WTC11 (cell line): ENCODE results near the gene EXOSC1. TPM values are rescaled to one million over a fixed set of nuclear protein-coding genes. Genes with fewer than 3 reads are reported as not detected.
A peak's percentile ranks its signal among the peaks of the same experiment; 100 is the strongest.

Experiments
- ATAC-seq: fragments of 200-7000 bp; cut with Tn5 transposase; 2 replicates; pipeline ENCODE4 v1.10.0; 2021; ENCODE audit warnings: mild to moderate bottlenecking, moderate library complexity
- CTCF ChIA-PET: fragments of 300-600 bp; sonication (Branson Sonifier 250); formaldehyde crosslinking; loops from one replicate; lab custom pipeline; 2021; ENCODE audit warnings: antibody characterized with exemption; lab: Charles Lee
- POLR2A ChIA-PET: fragments of 350-600 bp; sonication (Branson Sonifier 250); formaldehyde crosslinking; loops from one replicate; lab custom pipeline; 2021; ENCODE audit warnings: antibody characterized with exemption; lab: Charles Lee
- DNase-seq: peaks from one replicate; pipeline ENCODE4 v3.0.0; 2021; ENCODE audit warnings: low spot score
- H3K27ac Mint-ChIP-seq: 2 replicates; pipeline ENCODE4 v1.8.0; 2021; ENCODE audit warnings: mixed read lengths
- H3K27me3 Mint-ChIP-seq: 2 replicates; pipeline ENCODE4 v1.8.0; 2021; ENCODE audit warnings: low read depth, mild to moderate bottlenecking, moderate library complexity, mixed read lengths
- H3K36me3 Mint-ChIP-seq: 2 replicates; pipeline ENCODE4 v1.8.0; 2021; ENCODE audit warnings: mixed read lengths
- H3K4me1 Mint-ChIP-seq: 2 replicates; pipeline ENCODE4 v1.8.0; 2022; ENCODE audit warnings: mixed read lengths
- H3K4me3 Mint-ChIP-seq: 2 replicates; pipeline ENCODE4 v1.8.0; 2021; ENCODE audit warnings: mild to moderate bottlenecking, moderate library complexity, mixed read lengths
- H3K9me3 Mint-ChIP-seq: 2 replicates; pipeline ENCODE4 v1.8.0; 2021; ENCODE audit warnings: mixed read lengths
- ATF1 ChIP-seq: sonication (generic); formaldehyde crosslinking; IDR thresholded peaks from 2 replicates; pipeline ENCODE4 v1.8.1; 2023; ENCODE audit warnings: mild to moderate bottlenecking, moderate library complexity, missing genetic modification reagents
- ESRRA ChIP-seq: sonication (generic); formaldehyde crosslinking; IDR thresholded peaks from 2 replicates; pipeline ENCODE4 v1.8.1; 2022; ENCODE audit warnings: mild to moderate bottlenecking, missing genetic modification reagents, borderline replicate concordance
- ETV6 ChIP-seq: sonication (generic); formaldehyde crosslinking; IDR thresholded peaks from 2 replicates; pipeline ENCODE4 v1.8.1; 2022; ENCODE audit warnings: mild to moderate bottlenecking, missing genetic modification reagents
- FOXK1 ChIP-seq: sonication (generic); formaldehyde crosslinking; IDR thresholded peaks from 2 replicates; pipeline ENCODE4 v1.8.0; 2022; ENCODE audit warnings: mild to moderate bottlenecking, moderate library complexity, missing genetic modification reagents
- HMGA2 ChIP-seq: fragments of 250-450 bp; sonication (Bioruptor Pico); IDR thresholded peaks from 2 replicates; pipeline ENCODE4 v1.4.0; 2021; ENCODE audit warnings: mild to moderate bottlenecking, moderate library complexity
- NR2C2 ChIP-seq: sonication (generic); formaldehyde crosslinking; IDR thresholded peaks from 2 replicates; pipeline ENCODE4 v1.8.0; 2022; ENCODE audit warnings: mild to moderate bottlenecking, missing genetic modification reagents
- OVOL2 ChIP-seq: fragments of 250-450 bp; sonication (Bioruptor Pico); IDR thresholded peaks from 2 replicates; pipeline ENCODE4 v1.9.0; 2021; ENCODE audit warnings: mild to moderate bottlenecking, borderline replicate concordance
- SOX15 ChIP-seq: fragments of 250-450 bp; sonication (Bioruptor Pico); IDR thresholded peaks from 2 replicates; pipeline ENCODE4 v1.9.0; 2021; ENCODE audit warnings: mild to moderate bottlenecking
- TEAD1 ChIP-seq: sonication (generic); formaldehyde crosslinking; IDR thresholded peaks from 2 replicates; pipeline ENCODE4 v1.8.0; 2022; ENCODE audit warnings: mild to moderate bottlenecking, missing genetic modification reagents
- ZBTB21 ChIP-seq: sonication (generic); formaldehyde crosslinking; IDR thresholded peaks from 2 replicates; pipeline ENCODE4 v1.8.1; 2023; ENCODE audit warnings: mild to moderate bottlenecking, missing genetic modification reagents, borderline replicate concordance
- ZNF219 ChIP-seq: sonication (generic); formaldehyde crosslinking; IDR thresholded peaks from 2 replicates; pipeline ENCODE4 v1.8.0; 2023; ENCODE audit warnings: missing genetic modification reagents, mild to moderate bottlenecking, borderline replicate concordance
- total RNA-seq: library from RNA; stranded (reverse); gene quantifications from 3 replicates; pipeline ENCODE4 v1.2.3, GENCODE V29; 2021
- TF ChIP-seq, protein P1 (sequence below): sonication (generic); formaldehyde crosslinking; IDR thresholded peaks from 2 replicates; pipeline ENCODE4 v1.8.1; 2023; ENCODE audit warnings: mild to moderate bottlenecking, missing genetic modification reagents, moderate library complexity
- TF ChIP-seq, protein P2 (sequence below): fragments of 250-450 bp; sonication (Bioruptor Pico); IDR thresholded peaks from 2 replicates; pipeline ENCODE4 v1.9.0; 2021; ENCODE audit warnings: mild to moderate bottlenecking
- TF ChIP-seq, protein P3 (sequence below): fragments of 250-450 bp; sonication (Bioruptor Pico); conservative IDR thresholded peaks from 2 replicates; pipeline ENCODE4 v1.9.0; 2021; ENCODE audit warnings: mild to moderate bottlenecking
- TF ChIP-seq, protein P4 (sequence below): sonication (generic); formaldehyde crosslinking; IDR thresholded peaks from 2 replicates; pipeline ENCODE4 v1.8.1; 2023; ENCODE audit warnings: mild to moderate bottlenecking, missing genetic modification reagents
- TF ChIP-seq, protein P5 (sequence below): sonication (generic); formaldehyde crosslinking; IDR thresholded peaks from 2 replicates; pipeline ENCODE4 v1.8.0; 2022; ENCODE audit warnings: mild to moderate bottlenecking, missing genetic modification reagents

The EXOSC1 gene
- total RNA-seq, 1 experiment from 2014 or later = 53.7 TPM

DNA sequence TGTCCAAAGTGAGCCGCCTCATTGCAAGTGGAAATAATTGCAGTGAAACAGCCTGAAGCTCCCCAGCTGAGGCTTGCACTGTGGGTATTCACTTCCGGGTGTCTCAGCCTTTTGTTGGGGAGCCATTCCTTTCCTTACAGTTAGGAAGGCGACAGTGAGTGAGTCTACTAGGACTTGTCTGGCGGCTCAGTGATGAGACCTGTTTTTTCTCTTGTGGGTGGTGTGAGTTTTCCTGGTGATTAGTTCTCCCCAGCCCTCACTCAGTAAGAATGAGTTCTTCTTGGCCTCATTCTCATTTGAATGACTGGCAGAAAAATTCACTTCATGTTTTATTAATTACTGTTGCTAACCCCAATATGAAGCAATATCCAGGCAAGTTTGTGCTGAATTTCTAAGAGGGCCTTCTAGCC is 17.2 kb downstream of the EXOSC1 start:
- peaks cover 57% of the 10 kb centered on the region for H3K36me3 Mint-ChIP-seq
- TF ChIP-seq, protein P1, sequence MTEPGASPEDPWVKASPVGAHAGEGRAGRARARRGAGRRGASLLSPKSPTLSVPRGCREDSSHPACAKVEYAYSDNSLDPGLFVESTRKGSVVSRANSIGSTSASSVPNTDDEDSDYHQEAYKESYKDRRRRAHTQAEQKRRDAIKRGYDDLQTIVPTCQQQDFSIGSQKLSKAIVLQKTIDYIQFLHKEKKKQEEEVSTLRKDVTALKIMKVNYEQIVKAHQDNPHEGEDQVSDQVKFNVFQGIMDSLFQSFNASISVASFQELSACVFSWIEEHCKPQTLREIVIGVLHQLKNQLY (CRISPR knock-in tag) = no peak
- TF ChIP-seq, protein P2, sequence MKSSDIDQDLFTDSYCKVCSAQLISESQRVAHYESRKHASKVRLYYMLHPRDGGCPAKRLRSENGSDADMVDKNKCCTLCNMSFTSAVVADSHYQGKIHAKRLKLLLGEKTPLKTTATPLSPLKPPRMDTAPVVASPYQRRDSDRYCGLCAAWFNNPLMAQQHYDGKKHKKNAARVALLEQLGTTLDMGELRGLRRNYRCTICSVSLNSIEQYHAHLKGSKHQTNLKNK (CRISPR knock-in tag) = no peak
- TF ChIP-seq ZNF219 (CRISPR knock-in tag) (no peak), NR2C2 (no peak), SOX15 (CRISPR knock-in tag) (no peak), HMGA2 (CRISPR knock-in tag) (no peak), ZBTB21 (CRISPR knock-in tag) (no peak), ESRRA (no peak), ETV6 (CRISPR knock-in tag) (no peak)
- TF ChIP-seq, protein P3, sequence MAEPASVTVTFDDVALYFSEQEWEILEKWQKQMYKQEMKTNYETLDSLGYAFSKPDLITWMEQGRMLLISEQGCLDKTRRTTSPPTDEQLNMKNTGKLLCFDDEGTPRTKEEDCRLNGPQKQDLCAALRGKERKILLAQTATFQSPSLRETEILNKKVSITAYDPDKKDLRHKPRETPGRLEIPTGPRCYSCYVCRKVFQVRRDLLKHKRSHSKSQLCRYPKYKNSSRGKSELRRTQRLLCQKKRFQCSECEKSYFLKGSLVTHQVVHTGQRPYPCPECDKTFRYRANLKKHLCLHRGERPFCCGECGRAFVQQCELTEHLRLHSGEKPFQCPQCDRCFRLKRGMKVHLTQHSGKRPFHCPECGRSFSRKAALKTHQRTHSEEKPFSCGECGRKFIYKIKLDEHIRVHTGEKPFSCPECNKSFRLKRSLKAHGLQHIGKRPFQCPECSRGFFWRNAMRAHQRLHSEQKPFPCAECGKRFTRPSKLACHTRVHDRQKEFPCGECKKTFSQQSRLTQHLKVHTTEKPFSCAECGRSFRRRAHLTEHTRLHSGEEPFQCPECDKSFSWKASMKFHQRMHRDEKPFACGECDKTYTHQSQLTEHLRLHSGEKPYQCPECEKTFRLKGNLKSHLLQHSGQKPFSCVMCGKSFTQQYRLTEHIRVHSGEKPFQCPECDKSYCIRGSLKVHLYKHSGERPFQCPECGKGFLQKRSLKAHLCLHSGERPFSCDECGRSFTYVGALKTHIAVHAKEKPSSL (CRISPR knock-in tag) = no peak
- TF ChIP-seq, protein P4, sequence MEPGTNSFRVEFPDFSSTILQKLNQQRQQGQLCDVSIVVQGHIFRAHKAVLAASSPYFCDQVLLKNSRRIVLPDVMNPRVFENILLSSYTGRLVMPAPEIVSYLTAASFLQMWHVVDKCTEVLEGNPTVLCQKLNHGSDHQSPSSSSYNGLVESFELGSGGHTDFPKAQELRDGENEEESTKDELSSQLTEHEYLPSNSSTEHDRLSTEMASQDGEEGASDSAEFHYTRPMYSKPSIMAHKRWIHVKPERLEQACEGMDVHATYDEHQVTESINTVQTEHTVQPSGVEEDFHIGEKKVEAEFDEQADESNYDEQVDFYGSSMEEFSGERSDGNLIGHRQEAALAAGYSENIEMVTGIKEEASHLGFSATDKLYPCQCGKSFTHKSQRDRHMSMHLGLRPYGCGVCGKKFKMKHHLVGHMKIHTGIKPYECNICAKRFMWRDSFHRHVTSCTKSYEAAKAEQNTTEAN (CRISPR knock-in tag) = no peak
- TF ChIP-seq, all 79 proteins: peak for 0
- DNase-seq (no peak), ATAC-seq (no peak)
- Mint-ChIP-seq H3K9me3 (no peaks in the 10 kb centered on the region), H3K27me3 (no peaks in the 10 kb centered on the region), H3K27ac (peak overlapping the region; percentile 95), H3K4me1 (peaks cover 20% of the 10 kb centered on the region), H3K4me3 (peak overlapping the region; percentile 95)
- POLR2A ChIA-PET = interaction anchor here (1.1 kb wide), 1 partner anchor 8 kb away, joined by 5 read pairs; no protein-coding TSS in a partner anchor
- CTCF ChIA-PET = no interaction called here

DNA sequence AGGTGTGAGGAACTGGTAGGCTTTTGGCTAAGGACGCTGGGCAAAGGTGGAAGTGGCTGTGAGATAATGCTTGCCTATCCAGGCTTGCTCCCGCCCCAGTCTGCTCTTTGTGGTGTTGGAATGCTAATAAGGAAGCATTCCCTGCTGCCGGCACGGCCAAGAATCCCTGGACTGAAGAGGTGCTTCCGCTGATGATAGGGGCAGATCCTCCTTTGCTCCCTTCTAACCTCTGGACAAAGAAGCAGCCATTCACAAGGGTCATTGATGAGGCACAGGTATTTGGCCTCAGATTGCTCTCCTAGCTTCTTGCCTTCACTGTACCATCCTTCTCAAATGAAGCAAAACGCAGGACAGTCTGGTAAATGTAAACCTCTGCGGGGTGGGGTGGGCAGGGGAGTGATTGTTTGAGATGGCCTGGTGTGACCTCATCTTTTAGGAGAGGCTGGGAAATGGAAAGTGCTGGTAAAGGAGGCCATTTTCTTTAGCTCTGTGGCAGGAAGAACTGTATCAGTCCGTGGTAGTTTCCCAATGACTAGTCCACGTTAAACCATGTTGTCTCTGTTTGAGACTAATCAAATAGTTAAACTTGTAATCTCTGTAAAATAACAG is 18.1 kb downstream of the EXOSC1 start:
- H3K27ac Mint-ChIP-seq = peak overlapping the region; percentile 95
- TF ChIP-seq OVOL2 (no peak), ATF1 (CRISPR knock-in tag) (no peak), FOXK1 (peak; percentile 56; the same call in 1 of the 2 replicates), TEAD1 (CRISPR knock-in tag) (peak; percentile 67; the same call in 1 of the 2 replicates)
- TF ChIP-seq, protein P5, sequence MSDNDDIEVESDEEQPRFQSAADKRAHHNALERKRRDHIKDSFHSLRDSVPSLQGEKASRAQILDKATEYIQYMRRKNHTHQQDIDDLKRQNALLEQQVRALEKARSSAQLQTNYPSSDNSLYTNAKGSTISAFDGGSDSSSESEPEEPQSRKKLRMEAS (CRISPR knock-in tag) = 0 out of 2 replicates have a peak, but pooled peaks have one; percentile 51
- TF ChIP-seq, all 79 proteins: peak for 3
- Mint-ChIP-seq H3K4me3 (peak overlapping the region; percentile 95), H3K9me3 (no peaks in the 10 kb centered on the region), H3K36me3 (peaks cover 52% of the 10 kb centered on the region), H3K4me1 (peaks cover 22% of the 10 kb centered on the region), H3K27me3 (no peaks in the 10 kb centered on the region)
- CTCF ChIA-PET = interaction anchor here (0.8 to 1.2 kb wide), 4 partner anchors 21 to 36 kb away, joined by 3 to 10 read pairs (median 4); partner anchors contain the start of gene RRP12
- POLR2A ChIA-PET = interaction anchor here (1.0 to 1.9 kb wide), 3 partner anchors 9 to 27 kb away, joined by 3 to 7 read pairs (median 3); partner anchors contain the start of gene RRP12
- ATAC-seq (peak; percentile 69), DNase-seq (peak; percentile 68)
